Measurements from ENCODE around the gene GPATCH11. TPM values are rescaled to one million over a fixed set of nuclear protein-coding genes. Genes with fewer than 3 reads are reported as not detected.

The GPATCH11 gene
- total RNA-seq, 1 donor from 2014 or later, result 8.3 TPM

DNA sequence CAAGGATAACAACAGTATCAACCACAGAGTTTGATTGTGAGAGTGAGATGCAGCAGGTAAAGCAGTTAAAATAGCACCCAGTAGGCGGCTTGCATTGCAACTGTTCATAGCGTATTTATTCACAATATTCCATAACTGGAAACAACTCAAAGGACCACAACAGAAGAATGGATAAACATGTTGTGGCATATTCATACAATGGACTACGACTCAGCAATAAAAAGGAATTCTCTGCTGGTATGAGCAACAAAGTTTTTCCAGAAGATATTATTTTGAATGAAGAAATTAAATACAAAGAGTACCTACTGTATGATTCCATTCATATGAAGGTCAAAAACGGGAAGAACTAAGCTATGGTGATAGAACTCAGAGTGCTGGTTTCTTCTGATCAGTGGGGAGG is 25.2 kb downstream of the GPATCH11 start:
- no peak for DNase-seq

DNA sequence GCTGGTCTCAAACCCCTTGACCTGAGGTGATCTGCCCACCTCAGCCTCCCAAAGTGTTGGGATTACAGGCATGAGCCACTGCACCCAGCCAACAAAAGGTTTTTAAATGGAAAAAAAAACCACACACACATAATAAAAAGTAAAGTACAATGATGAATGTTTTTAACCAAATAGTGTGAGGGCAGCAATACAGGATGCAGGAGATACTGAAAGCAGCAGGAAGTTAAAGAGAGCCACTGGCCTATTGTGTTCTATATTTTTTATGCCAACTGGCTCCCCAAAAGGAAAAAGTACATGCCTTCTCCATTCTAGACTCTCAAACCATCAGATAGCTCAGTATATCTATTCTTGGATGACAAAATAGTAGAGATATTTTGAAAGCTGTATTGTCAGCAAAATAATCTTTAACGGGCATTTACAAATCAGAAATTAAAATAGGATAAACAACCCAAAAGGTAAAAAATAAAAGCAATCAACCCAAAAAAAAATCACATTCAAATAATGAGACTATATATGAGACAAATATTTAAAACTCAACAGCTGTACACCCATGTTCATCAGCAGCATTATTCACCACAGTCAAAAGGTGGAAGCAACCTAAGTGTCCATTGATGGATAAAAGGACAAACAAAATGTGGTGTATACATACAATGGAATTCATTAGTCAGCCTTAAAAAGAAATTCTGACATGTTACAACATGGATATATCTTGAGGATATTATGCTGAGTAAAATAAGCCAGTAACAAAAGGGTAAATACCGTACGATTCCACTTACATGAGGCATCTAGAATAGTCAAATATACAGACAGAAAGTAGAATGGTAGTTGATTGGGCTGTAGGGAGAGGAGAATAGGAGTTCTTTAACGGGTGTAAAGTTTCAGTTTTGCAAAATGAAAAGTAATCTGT is 26.2 kb downstream of the GPATCH11 start:
- DNase-seq, result no peak

GRCh38 chr2:37111958-37112357 is 27.6 kb downstream of the GPATCH11 start:
- no peak for DNase-seq

DNA sequence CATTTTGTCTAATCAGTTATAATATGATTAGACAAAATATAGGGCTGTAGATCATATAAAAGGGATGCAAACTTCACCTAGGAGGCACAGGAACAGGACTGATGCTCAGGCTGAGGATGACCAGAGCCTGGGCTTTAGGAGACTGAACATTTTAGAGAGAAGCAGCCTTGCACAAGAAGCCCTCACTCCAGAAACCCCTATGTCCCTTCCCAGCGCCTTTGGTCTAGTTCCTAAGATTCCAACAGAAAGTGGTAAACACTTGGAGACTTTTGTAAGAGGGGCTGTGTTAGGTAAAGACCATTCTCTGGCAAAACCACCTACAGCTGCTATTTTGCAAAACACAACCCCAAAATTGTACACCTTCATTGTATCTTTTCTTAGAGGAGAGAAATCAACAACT is 33.2 kb downstream of the GPATCH11 start:
- DNase-seq, result no peak

DNA sequence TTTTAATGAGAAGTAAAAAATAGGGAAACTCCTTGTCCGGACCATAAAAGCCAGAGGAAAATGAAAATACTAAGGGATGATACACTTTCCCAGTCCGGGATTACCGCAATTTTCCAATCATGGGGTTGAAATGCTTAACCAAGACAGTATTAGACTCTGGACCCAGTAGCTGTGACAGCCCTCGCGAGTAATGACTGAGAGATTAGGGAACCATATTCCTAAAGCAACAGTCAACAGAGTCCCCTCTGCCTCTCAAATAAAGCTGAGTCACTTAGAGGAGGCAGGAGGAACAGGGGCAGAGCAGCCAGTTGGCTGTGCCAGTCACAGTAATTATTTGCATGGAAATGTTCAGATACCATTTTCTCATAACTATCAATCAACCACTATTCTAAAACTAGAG is 34.8 kb downstream of the GPATCH11 start:
- no peak for DNase-seq

DNA sequence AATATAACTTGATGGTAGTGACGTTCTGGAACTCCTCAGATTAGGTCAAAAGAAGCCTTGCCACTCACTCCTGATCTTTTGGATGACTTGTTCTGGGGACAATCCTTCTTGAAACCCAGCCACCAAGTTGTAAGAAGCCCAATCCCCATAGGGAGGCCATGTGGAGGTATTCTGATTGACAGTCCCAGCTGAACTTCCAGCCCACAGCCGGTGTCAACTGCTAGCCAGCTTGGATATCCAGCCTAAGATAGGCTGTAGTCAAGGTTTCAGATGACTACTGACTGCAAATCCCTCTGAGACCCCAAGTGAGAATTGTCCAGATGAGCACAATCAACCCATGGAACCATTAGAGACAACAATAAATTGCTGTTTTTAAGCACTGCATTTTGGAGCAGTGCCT is 41.1 kb downstream of the GPATCH11 start:
- DNase-seq, result no peak

GRCh38 chr2:37132914-37133313 is 48.6 kb downstream of the GPATCH11 start:
- DNase-seq, result no peak

DNA sequence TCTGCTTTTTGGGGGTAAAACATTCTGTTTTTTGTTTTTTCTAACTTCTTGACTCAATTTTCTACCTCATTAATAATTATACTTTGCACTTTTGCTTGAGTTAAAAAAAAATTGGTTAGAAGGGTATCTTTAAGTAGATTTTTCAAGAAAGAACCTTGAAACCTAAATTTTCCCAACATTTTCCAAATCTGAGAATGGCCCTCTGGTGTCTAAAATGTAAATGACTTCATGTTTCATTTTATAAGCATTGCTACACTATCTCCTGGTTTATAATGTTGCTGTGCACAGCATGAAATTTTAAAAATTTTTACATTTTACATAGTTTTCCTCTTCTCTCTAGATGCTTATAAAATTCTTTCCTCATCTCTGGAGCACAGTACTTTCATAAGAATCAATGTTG is 58.2 kb downstream of the GPATCH11 start:
- no peak for DNase-seq

- DNase-seq, result no peak
Measured at GRCh38 chr2:37143974-37144373, 59.7 kb downstream of the GPATCH11 start.

DNA sequence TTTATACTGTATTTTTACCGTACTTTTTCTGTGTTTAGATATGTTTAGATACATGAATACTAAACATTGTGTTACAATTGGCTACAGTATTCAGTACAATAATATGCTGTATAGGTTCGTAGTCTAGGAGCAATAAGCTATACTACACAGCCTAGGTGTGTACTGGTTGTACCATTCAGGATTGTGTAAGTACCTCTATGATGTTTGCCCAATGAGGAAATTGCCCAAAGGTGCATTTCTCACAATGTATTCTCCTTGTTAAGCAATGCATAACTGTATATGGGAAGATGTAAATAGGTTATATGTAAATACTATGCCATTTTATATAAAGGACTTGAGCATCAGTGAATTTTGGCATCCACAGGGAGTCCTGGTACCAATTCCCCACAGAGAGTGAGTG is 61.7 kb downstream of the GPATCH11 start:
- no peak for DNase-seq

GRCh38 chr2:37148325-37148724 is 64.0 kb downstream of the GPATCH11 start:
- DNase-seq, result no peak

Other genes starting within 250 kb of the GPATCH11 start
- 27.4 TPM for gene STRN, start 118.0 kb upstream of the GPATCH11 start, total RNA-seq
- 41.1 TPM for gene HEATR5B, start 146 bp upstream of the GPATCH11 start, total RNA-seq
- 31.6 TPM for gene EIF2AK2, start 72.5 kb downstream of the GPATCH11 start, total RNA-seq
- not detected for gene SULT6B1, start 104.2 kb downstream of the GPATCH11 start, total RNA-seq
- gene CEBPZOS, start 112.0 kb downstream of the GPATCH11 start, total RNA-seq, result 18.8 TPM
- 50.3 TPM for gene CEBPZ, start 147.1 kb downstream of the GPATCH11 start, total RNA-seq
- 13.0 TPM for gene NDUFAF7, start 147.1 kb downstream of the GPATCH11 start, total RNA-seq
- 68.1 TPM for gene PRKD3, start 240.3 kb downstream of the GPATCH11 start, total RNA-seq

All from skin of body (tissue), 2 donors.